ENCODE results near the gene ZNF2.

Gene ZNF2

GRCh38 chr2:95207111-95207961 is 41.7 kb downstream of the ZNF2 start, which contains the start of gene ZNF892 (continued):
- TF ChIP-seq PRDM2 (tag by site-specific recombination; IDR thresholded peaks at IDR 0.05; ENCODE audit: borderline replicate concordance) (no peak), WT1 (tag by site-specific recombination; IDR thresholded peaks at IDR 0.05) (0 out of 2 replicates have a peak, but pooled peaks have one; percentile 30), ZNF600 (tag by site-specific recombination; IDR thresholded peaks at IDR 0.05) (peak; percentile 96), INSM2 (tag by site-specific recombination; IDR thresholded peaks at IDR 0.05) (no peak), ZFP69B (tag by site-specific recombination; IDR thresholded peaks at IDR 0.05) (no peak), ZNF660 (tag by site-specific recombination; IDR thresholded peaks at IDR 0.05) (peak; percentile 57; the same call in 1 of the 2 replicates), KLF7 (tag by site-specific recombination; IDR thresholded peaks at IDR 0.05; ENCODE audit: borderline replicate concordance) (peak; percentile 89), ZNF362 (tag by site-specific recombination; IDR thresholded peaks at IDR 0.05) (no peak), YY2 (tag by site-specific recombination; IDR thresholded peaks at IDR 0.05) (0 out of 2 replicates have a peak, but pooled peaks have one; percentile 14), SP2 (tag by site-specific recombination; IDR thresholded peaks at IDR 0.05) (peak; percentile 82), ZXDB (tag by site-specific recombination; IDR thresholded peaks at IDR 0.05) (peak; percentile 72; the same call in 1 of the 2 replicates), ZNF16 (tag by site-specific recombination; IDR thresholded peaks at IDR 0.05; ENCODE audit: low read depth) (no peak), ZNF580 (tag by site-specific recombination; IDR thresholded peaks at IDR 0.05) (no peak), ZNF658 (tag by site-specific recombination; IDR thresholded peaks at IDR 0.05) (no peak), ZBTB7A (tag by site-specific recombination; IDR thresholded peaks at IDR 0.05; ENCODE audit: low read depth) (peak; percentile 39; the same call in 1 of the 2 replicates), ZNF488 (tag by site-specific recombination; IDR thresholded peaks at IDR 0.05) (no peak), ZNF530 (tag by site-specific recombination; IDR thresholded peaks at IDR 0.05; ENCODE audit: low read depth) (no peak), ZNF571 (tag by site-specific recombination; IDR thresholded peaks at IDR 0.05) (no peak), REPIN1 (tag by site-specific recombination; IDR thresholded peaks at IDR 0.05; ENCODE audit: low read depth) (no peak), ZNF18 (tag by site-specific recombination; IDR thresholded peaks at IDR 0.05) (no peak), GLIS1 (tag by site-specific recombination; IDR thresholded peaks at IDR 0.05) (peak; percentile 11; the same call in 1 of the 2 replicates), HOXC10 (CRISPR knock-in tag; IDR thresholded peaks at IDR 0.05) (no peak), ZNF280D (tag by site-specific recombination; IDR thresholded peaks at IDR 0.05) (no peak)

All from HEK293 (cell line).